IgD-negative memory B cell (primary cell): ENCODE results near the gene HSF2BP. TPM values are rescaled to one million over a fixed set of nuclear protein-coding genes. Genes with fewer than 3 reads are reported as not detected.
"Not testable (repeated sequence)": the region's sequence is repeated elsewhere in the genome, so short reads cannot be mapped to it uniquely, and the experiment has no call there.

Experiments
- H3K27ac Mint-ChIP-seq, 3 donors: one replicate each; pipeline ENCODE4 v1.8.0; 2020 to 2022; ENCODE audit warnings: mild to moderate bottlenecking in 3 of 3, mixed read lengths in 3 of 3, moderate library complexity in 1 of 3
- H3K27me3 Mint-ChIP-seq: one replicate; pipeline ENCODE4 v1.8.0; 2021; ENCODE audit warnings: mixed read lengths
- H3K36me3 Mint-ChIP-seq: one replicate; pipeline ENCODE4 v1.8.0; 2020; ENCODE audit warnings: mild to moderate bottlenecking, mixed read lengths
- H3K4me1 Mint-ChIP-seq, 3 donors: one replicate each; pipeline ENCODE4 v1.8.0; 2020 to 2022; ENCODE audit warnings: mixed read lengths in 3 of 3, mild to moderate bottlenecking in 1 of 3
- H3K4me3 Mint-ChIP-seq, 4 donors: one replicate each; pipeline ENCODE4 v1.8.0; 2020 to 2022; ENCODE audit warnings: mild to moderate bottlenecking in 4 of 4, mixed read lengths in 4 of 4, moderate library complexity in 3 of 4
- H3K9me3 Mint-ChIP-seq, 3 donors: one replicate each; pipeline ENCODE4 v1.8.0; 2020 to 2021; ENCODE audit warnings: mixed read lengths in 3 of 3, mild to moderate bottlenecking in 1 of 3
- polyA plus RNA-seq: library from polyadenylated mRNA; unstranded; fragments of 300-500 nt; fragmentation: Illumina TruSeq; gene quantifications from one replicate; pipeline ENCODE4 v1.2.3, GENCODE V29; 2021

The HSF2BP gene
- polyA plus RNA-seq, 1 donor from 2014 or later, result 0.11 TPM

DNA sequence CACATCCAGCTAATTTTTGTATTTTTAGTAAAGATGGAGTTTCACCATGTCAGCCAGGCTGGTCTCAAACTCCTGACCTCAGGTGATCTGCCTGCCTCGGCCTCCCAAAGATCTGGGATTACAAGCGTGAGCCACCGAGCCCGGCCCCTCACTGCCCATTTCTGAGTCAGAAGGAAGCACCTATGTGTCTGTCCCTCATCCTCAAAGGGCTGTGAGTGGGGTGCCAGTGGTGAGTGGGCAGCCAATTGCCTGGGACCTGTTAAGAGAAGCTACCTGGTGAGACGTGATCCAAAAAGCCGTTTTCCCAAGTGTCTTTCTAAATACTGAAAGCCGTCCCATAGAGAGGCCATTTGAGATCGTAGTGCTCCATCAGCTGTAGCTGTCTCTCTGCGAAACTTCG lies 32.5 kb upstream of the HSF2BP start:
- peaks cover 12% of the 10 kb centered on the region for H3K36me3 Mint-ChIP-seq
- H3K4me1 Mint-ChIP-seq, result peaks cover 1 to 5% (median 3%) of the 10 kb centered on the region in 3 donors
- no peak overlapping the region for H3K4me3 Mint-ChIP-seq
- no peak overlapping the region for H3K27ac Mint-ChIP-seq
- no peaks in the 10 kb centered on the region for H3K9me3 Mint-ChIP-seq
- no peaks in the 10 kb centered on the region for H3K27me3 Mint-ChIP-seq

- peaks cover 1 to 5% (median 3%) of the 10 kb centered on the region in 3 donors for H3K4me1 Mint-ChIP-seq
- no peaks in the 10 kb centered on the region for H3K9me3 Mint-ChIP-seq
- no peaks in the 10 kb centered on the region for H3K27me3 Mint-ChIP-seq
- no peak overlapping the region for H3K27ac Mint-ChIP-seq
- H3K4me3 Mint-ChIP-seq, result no peak overlapping the region
- H3K36me3 Mint-ChIP-seq, result peaks cover 12% of the 10 kb centered on the region
These were observed 32.0 kb upstream of the HSF2BP start for GRCh38 chr21:43691086-43691795.

GRCh38 chr21:43690346-43690745 lies 31.1 kb upstream of the HSF2BP start:
- Mint-ChIP-seq H3K4me1 (peaks cover 1 to 5% (median 3%) of the 10 kb centered on the region in 3 donors), H3K27ac (no peak overlapping the region), H3K27me3 (no peaks in the 10 kb centered on the region), H3K9me3 (no peaks in the 10 kb centered on the region), H3K36me3 (peaks cover 12% of the 10 kb centered on the region), H3K4me3 (peak overlapping the region in 2 of 4 donors; percentile 13 to 21)

DNA sequence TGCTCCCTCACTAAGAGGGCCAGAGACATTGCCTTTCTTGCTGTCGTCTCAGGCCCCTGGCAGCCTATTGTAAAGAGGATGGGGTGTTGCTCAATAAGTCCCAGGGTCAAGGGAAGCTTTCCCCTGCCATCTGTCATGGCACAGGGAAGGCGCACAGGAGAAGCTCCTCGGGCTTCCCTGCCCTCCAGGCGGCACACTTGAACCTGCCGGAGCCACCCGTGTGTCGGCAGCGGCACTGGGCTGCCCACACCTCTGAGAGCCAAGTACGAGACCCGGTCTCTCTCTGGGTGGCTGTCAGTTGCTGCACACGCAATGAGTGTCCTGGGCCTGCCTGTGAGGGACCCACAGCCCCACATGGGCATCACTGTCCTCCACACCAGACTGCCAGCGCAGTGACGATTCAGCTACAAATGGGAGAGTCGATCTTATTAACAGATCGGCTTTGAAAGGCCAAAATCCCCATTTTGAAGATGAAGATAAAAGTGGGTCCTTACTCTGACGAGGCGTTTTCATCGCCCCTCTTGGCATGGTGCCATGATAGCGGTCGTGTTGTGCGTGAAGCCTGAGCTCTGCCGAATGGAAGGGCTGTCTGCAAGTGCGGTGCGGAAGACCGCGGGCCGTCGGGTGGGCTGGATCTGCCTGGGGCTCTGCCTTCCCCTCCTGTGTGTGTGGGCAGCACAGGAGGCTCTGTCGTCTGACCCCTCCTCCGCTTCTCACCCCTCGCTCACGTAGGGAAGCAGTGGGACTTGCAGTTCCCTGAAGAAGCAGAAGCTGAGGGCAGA lies 30.5 kb upstream of the HSF2BP start:
- H3K9me3 Mint-ChIP-seq, result no peaks in the 10 kb centered on the region
- H3K4me1 Mint-ChIP-seq, result peaks cover 1 to 5% (median 3%) of the 10 kb centered on the region in 3 donors
- peaks cover 10% of the 10 kb centered on the region for H3K36me3 Mint-ChIP-seq
- no peak overlapping the region for H3K27ac Mint-ChIP-seq
- H3K4me3 Mint-ChIP-seq, result peak overlapping the region in 1 of 4 donors; percentile 21
- no peaks in the 10 kb centered on the region for H3K27me3 Mint-ChIP-seq

DNA sequence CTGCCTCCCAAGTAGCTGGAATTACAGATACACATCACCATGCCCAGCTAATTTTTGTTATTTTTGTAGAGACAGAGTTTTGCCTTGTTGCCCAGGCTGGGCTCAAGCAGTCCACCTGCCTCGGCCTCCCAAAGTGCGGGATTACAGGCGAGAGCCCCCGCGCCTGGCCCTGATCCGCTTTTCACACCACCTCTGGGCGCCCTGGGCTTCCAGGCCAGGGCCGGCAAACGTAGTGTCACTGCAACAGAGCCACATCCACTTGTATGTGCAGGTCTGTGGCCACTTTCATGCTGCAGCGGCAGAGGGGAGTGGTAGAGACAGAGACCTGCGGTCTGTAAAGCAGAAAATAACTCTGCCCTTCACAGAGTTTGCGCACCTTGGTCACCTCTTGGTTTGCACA lies 29.6 kb upstream of the HSF2BP start:
- H3K27ac Mint-ChIP-seq, result no peak overlapping the region
- H3K9me3 Mint-ChIP-seq, result no peaks in the 10 kb centered on the region
- H3K36me3 Mint-ChIP-seq, result peaks cover 11% of the 10 kb centered on the region
- H3K4me3 Mint-ChIP-seq, result no peak overlapping the region
- H3K27me3 Mint-ChIP-seq, result no peaks in the 10 kb centered on the region
- H3K4me1 Mint-ChIP-seq, result peaks cover 1 to 5% (median 3%) of the 10 kb centered on the region in 3 donors

- peaks cover 11% of the 10 kb centered on the region for H3K36me3 Mint-ChIP-seq
- H3K9me3 Mint-ChIP-seq, result no peaks in the 10 kb centered on the region
- H3K4me1 Mint-ChIP-seq, result peaks cover 1 to 5% (median 3%) of the 10 kb centered on the region in 3 donors
- no peaks in the 10 kb centered on the region for H3K27me3 Mint-ChIP-seq
- peak overlapping the region in 1 of 3 donors; percentile 81 for H3K27ac Mint-ChIP-seq
- H3K4me3 Mint-ChIP-seq, result peak overlapping the region in 1 of 4 donors; percentile 70
These were observed 28.5 kb upstream of the HSF2BP start for GRCh38 chr21:43687566-43688399.

DNA sequence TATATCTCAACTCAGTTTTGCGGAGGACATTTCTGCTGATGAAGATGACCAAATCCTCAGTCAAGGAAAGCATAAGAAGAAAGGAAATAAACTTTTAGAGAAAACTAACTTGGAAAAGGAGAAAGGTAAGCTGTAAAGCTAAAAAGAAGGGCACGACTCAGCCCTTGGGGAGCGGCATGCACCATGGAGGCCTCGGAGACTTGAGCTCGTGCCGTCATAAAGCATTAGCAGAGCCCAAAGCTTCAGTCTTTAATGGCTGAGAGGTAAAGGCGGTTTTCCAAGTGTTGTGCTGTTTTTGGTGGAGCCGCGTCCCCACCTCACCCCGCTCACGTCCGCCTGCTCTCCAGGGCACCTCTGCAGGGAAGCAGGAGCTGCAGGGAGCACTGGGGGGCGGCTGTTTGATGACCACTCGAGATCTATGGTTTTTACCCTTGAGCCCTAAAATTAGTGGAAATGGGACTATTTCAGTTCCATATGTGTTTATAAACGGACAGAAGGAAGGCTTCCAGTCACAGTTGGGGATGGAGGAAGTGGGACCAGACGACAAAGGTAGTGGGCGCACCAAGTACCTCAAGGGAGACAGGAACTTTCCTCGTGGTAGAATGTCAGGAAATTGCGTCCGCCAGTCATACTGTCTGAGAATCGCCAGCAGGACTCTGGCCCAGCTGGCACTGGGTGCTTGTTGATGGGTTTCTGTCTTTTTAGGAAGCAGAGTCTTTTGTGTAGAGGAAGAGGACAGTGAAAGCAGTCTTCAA lies 27.7 kb upstream of the HSF2BP start:
- H3K4me1 Mint-ChIP-seq, result peaks cover 3 to 5% (median 3%) of the 10 kb centered on the region in 3 donors
- no peaks in the 10 kb centered on the region for H3K27me3 Mint-ChIP-seq
- peak overlapping the region in 1 of 3 donors; percentile 81 for H3K27ac Mint-ChIP-seq
- no peaks in the 10 kb centered on the region for H3K9me3 Mint-ChIP-seq
- peak overlapping the region in 1 of 4 donors; percentile 70 for H3K4me3 Mint-ChIP-seq
- H3K36me3 Mint-ChIP-seq, result peaks cover 14% of the 10 kb centered on the region

DNA sequence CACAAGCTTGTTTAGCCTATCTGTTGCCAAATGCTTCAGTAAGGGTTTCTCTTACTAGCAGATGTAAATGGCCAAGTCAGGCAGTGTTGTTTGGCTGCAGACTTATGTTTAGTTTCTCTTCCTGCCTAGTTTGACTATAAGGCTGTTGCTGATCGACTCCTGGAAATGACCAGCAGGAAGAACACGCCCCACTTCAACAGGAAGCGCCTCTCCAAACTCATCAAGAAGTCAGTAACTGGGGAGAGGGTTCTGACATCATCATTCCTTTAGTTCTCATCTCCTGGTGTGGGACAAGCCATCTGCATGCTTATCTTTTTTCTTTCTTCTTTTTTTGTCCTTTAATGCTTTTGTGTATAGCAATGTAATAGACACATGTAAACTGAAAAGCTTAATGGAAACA lies 25.1 kb upstream of the HSF2BP start:
- Mint-ChIP-seq H3K27me3 (no peaks in the 10 kb centered on the region), H3K36me3 (peaks cover 12% of the 10 kb centered on the region), H3K9me3 (no peaks in the 10 kb centered on the region), H3K4me3 (no peak overlapping the region), H3K4me1 (peaks cover 3 to 11% (median 3%) of the 10 kb centered on the region in 3 donors), H3K27ac (peak overlapping the region in 1 of 3 donors; percentile 64)

GRCh38 chr21:43681650-43682049 lies 22.4 kb upstream of the HSF2BP start:
- Mint-ChIP-seq H3K27me3 (no peaks in the 10 kb centered on the region), H3K9me3 (no peaks in the 10 kb centered on the region), H3K4me3 (no peak overlapping the region), H3K27ac (no peak overlapping the region), H3K4me1 (peaks cover 0 to 11% (median 2%) of the 10 kb centered on the region in 3 donors), H3K36me3 (peaks cover 11% of the 10 kb centered on the region)

GRCh38 chr21:43680421-43680820 lies 21.1 kb upstream of the HSF2BP start:
- not testable (repeated sequence) for H3K9me3 Mint-ChIP-seq, H3K27ac Mint-ChIP-seq, H3K4me3 Mint-ChIP-seq, H3K27me3 Mint-ChIP-seq
- Mint-ChIP-seq H3K36me3 (peaks cover 11% of the 10 kb centered on the region), H3K4me1 (peaks cover 0 to 11% (median 2%) of the 10 kb centered on the region in 3 donors)

GRCh38 chr21:43679951-43680350 lies 20.7 kb upstream of the HSF2BP start:
- Mint-ChIP-seq H3K4me1 (peaks cover 0 to 11% (median 2%) of the 10 kb centered on the region in 3 donors), H3K4me3 (no peak overlapping the region), H3K9me3 (no peaks in the 10 kb centered on the region), H3K36me3 (peaks cover 11% of the 10 kb centered on the region), H3K27ac (no peak overlapping the region), H3K27me3 (no peaks in the 10 kb centered on the region)

- Mint-ChIP-seq H3K27ac (no peak overlapping the region), H3K4me1 (peaks cover 0 to 11% (median 0%) of the 10 kb centered on the region in 3 donors), H3K4me3 (no peak overlapping the region), H3K36me3 (peaks cover 7% of the 10 kb centered on the region), H3K9me3 (no peaks in the 10 kb centered on the region), H3K27me3 (no peaks in the 10 kb centered on the region)
These were observed 17.1 kb upstream of the HSF2BP start for GRCh38 chr21:43676391-43676790.

GRCh38 chr21:43675871-43676270 lies 16.6 kb upstream of the HSF2BP start:
- no peaks in the 10 kb centered on the region for H3K9me3 Mint-ChIP-seq
- no peaks in the 10 kb centered on the region for H3K27me3 Mint-ChIP-seq
- no peak overlapping the region for H3K27ac Mint-ChIP-seq
- H3K36me3 Mint-ChIP-seq, result peaks cover 7% of the 10 kb centered on the region
- H3K4me3 Mint-ChIP-seq, result no peak overlapping the region
- H3K4me1 Mint-ChIP-seq, result peaks cover 0 to 11% (median 0%) of the 10 kb centered on the region in 3 donors
